ENCODE results near the gene ABHD14A. TPM values are rescaled to one million over a fixed set of nuclear protein-coding genes. Genes with fewer than 3 reads are reported as not detected.
A peak's percentile ranks its signal among the peaks of the same experiment; 100 is the strongest.

The ABHD14A gene
- total RNA-seq, 4 donors from 2014 or later = 2.0 to 11.3 (median 7.7) TPM

DNA sequence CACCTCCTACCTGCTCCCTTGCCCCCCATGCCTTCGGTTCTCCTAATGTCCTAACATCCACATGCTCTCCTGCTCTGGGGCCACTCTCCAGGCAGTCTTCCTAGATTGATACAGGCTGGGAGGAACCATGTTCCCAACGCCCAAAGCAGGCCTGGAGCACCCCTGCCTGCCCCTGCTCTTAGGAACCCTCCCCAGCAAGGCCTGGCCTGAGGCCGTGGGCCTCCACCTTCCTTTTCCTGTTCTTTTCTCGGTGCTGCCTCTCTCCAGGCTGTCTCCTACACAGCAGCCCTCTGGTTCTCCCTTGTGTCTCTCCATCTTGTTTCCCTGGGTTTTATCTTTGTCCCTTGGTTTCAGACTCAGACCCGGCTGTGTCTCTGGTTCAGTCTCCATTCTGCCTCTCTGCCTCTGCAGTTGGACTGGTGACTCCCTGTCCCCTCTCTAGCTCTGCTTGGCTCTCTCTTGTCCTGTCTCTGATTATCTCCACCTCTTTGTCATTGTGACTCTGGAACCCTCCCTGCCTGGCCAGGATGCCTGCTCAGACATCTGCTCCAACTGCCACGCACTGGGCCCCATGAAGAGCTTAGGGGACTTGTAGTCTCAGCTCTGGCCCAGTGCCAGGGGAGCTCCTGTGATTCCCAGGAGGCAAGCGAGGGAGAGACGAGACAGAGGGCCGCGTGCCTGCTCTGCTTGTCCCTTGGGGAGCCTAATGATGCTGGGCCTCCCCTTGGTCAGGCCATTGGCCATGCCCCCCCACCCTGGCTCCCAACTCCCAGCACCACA, 46.8 kb downstream of the ABHD14A start:
- Histone ChIP-seq H3K36me3 (no peaks in the 10 kb centered on the region), H3K27me3 (no peaks in the 10 kb centered on the region), H3K27ac (peak overlapping the region in 2 of 4 donors; percentile 2 to 30), H3K4me3 (no peak overlapping the region), H3K4me1 (no peaks in the 10 kb centered on the region), H3K9me3 (no peaks in the 10 kb centered on the region)
- DNase-seq = no peak
- in situ Hi-C loops (cut with MboI; ENCODE audit: low pct_ligation_motif_present in 1 of 4, low pct_unique_long_range_greater_than_20kb in 1 of 4, low sequenced_read_pairs in 3 of 4) = loop anchor here in 2 of 4 donors (25.0 kb wide), 1 partner anchor 316 kb away; no protein-coding TSS in a partner anchor
- intact Hi-C loops (cut with DNase I; ENCODE audit: low total_unique reads) = no loop called here
- 60 to 75% methylated on average over 3 to 10 of the region's 10 CpGs for WGBS, 2 donors (ENCODE audit: low coverage in 1 of 2)
- TF ChIP-seq POLR2AphosphoS5 (IDR thresholded peaks at IDR 0.05) (no peak), EP300 (IDR thresholded peaks at IDR 0.05; ENCODE audit: low read depth) (no peak), POLR2A (IDR thresholded peaks at IDR 0.05) (no peak)
- TF ChIP-seq, protein P1, sequence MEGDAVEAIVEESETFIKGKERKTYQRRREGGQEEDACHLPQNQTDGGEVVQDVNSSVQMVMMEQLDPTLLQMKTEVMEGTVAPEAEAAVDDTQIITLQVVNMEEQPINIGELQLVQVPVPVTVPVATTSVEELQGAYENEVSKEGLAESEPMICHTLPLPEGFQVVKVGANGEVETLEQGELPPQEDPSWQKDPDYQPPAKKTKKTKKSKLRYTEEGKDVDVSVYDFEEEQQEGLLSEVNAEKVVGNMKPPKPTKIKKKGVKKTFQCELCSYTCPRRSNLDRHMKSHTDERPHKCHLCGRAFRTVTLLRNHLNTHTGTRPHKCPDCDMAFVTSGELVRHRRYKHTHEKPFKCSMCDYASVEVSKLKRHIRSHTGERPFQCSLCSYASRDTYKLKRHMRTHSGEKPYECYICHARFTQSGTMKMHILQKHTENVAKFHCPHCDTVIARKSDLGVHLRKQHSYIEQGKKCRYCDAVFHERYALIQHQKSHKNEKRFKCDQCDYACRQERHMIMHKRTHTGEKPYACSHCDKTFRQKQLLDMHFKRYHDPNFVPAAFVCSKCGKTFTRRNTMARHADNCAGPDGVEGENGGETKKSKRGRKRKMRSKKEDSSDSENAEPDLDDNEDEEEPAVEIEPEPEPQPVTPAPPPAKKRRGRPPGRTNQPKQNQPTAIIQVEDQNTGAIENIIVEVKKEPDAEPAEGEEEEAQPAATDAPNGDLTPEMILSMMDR (IDR thresholded peaks at IDR 0.05) = no peak

DNA sequence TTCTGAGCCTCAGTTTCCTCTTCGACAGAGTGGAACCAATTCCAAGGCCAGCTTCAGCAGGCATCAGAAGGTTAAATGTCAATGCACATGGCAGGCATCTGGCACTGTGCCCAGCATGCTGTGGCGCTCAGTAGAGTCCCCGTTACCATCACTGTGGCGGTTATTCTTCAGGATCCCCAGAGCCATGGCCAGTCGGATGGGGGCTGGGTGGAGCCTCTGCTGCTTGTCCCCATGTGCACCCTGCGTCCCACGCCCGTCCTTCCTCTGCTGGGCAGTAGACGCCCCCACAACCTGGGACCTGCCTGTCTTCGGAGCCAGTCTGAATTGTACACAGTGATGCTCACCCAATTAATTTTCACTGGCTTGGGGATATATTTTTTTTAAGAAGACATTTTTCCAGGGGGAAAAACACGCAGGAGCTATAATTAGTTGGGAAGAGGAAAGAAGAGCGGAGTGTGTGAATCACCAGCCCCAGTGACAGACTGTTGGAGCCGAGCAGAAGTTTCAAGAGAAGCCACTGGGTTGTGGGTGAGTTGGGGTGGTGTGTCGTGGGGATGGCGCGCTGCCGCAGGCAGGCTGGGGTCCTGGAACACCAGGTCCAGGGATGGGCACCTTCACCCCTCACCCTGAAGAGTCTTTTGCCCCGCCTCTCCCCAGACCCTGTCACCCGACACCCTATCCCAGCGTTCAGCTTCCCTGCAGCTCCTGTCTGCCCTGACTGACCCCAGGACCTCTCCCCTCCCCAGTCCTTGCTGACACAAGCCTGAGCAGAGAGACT, 47.6 kb downstream of the ABHD14A start:
- peak overlapping the region in 1 of 4 donors; percentile 2 for H3K27ac ChIP-seq

DNA sequence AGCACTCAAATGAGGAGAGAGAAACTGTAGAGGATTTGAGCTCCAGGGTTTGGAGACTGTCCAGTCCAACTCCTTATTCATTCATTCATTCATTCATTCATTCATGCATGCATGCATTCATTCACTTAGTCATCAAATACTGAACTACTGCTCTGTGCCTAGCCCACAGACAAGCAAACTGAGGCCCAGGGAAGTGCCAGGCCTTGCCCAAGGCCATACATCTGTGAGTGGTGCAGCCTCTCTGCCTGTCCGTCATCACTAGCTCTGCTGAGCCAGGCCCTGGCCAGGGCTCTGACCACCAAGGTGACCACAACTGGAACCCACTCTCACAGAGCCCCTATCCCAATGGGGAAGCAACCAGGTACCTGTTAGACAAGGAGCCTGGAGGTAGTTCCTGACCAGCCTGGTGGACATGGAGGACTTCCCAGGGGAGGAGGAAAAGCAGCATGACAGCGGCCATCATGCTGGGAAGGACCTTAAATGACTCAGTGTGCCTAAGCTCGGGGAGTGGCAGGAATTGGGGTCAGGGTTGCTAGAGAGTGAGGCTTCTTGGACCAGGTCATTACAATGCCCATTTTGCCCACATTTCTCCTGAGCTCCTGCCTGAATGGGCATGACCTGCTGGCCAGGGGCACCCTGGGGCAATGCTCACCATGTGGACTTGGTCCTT, 48.4 kb downstream of the ABHD14A start:
- Histone ChIP-seq H3K27me3 (no peaks in the 10 kb centered on the region), H3K27ac (no peak overlapping the region), H3K4me3 (no peak overlapping the region), H3K4me1 (no peaks in the 10 kb centered on the region), H3K9me3 (no peaks in the 10 kb centered on the region), H3K36me3 (no peaks in the 10 kb centered on the region)
- intact Hi-C loops (cut with DNase I; ENCODE audit: low total_unique reads) = no loop called here
- 50 to 81% methylated on average over 1 to 3 of the region's 3 CpGs for WGBS, 2 donors (ENCODE audit: low coverage in 1 of 2)
- DNase-seq = no peak
- in situ Hi-C loops (cut with MboI; ENCODE audit: low pct_ligation_motif_present in 1 of 4, low pct_unique_long_range_greater_than_20kb in 1 of 4, low sequenced_read_pairs in 3 of 4) = loop anchor here in 2 of 4 donors (25.0 kb wide), 1 partner anchor 314 kb away; no protein-coding TSS in a partner anchor
- TF ChIP-seq, protein P1 (IDR thresholded peaks at IDR 0.05) = no peak
- no peak for TF ChIP-seq POLR2AphosphoS5 (IDR thresholded peaks at IDR 0.05)
- no peak for TF ChIP-seq EP300 (IDR thresholded peaks at IDR 0.05; ENCODE audit: low read depth)
- TF ChIP-seq POLR2A (IDR thresholded peaks at IDR 0.05) = no peak

More for the DNA sequence above, 47.6 kb downstream of the ABHD14A start:
- Histone ChIP-seq H3K4me1 (no peaks in the 10 kb centered on the region), H3K36me3 (no peaks in the 10 kb centered on the region), H3K9me3 (no peaks in the 10 kb centered on the region), H3K4me3 (no peak overlapping the region), H3K27me3 (no peaks in the 10 kb centered on the region)
- 67 to 75% methylated on average over 10 to 20 of the region's 20 CpGs for WGBS, 2 donors (ENCODE audit: low coverage in 1 of 2)
- intact Hi-C loops (cut with DNase I; ENCODE audit: low total_unique reads) = no loop called here
- TF ChIP-seq EP300 (IDR thresholded peaks at IDR 0.05; ENCODE audit: low read depth) (no peak), POLR2AphosphoS5 (IDR thresholded peaks at IDR 0.05) (no peak), POLR2A (IDR thresholded peaks at IDR 0.05) (no peak)
- TF ChIP-seq, protein P1 (IDR thresholded peaks at IDR 0.05) = no peak
- DNase-seq = no peak
- in situ Hi-C loops (cut with MboI; ENCODE audit: low pct_ligation_motif_present in 1 of 4, low pct_unique_long_range_greater_than_20kb in 1 of 4, low sequenced_read_pairs in 3 of 4) = loop anchor here in 2 of 4 donors (25.0 kb wide), 1 partner anchor 315 kb away; no protein-coding TSS in a partner anchor
